Measurements from ENCODE around the gene PSMA5.
"Not testable (repeated sequence)": the region's sequence is repeated elsewhere in the genome, so short reads cannot be mapped to it uniquely, and the experiment has no call there.

Gene PSMA5

DNA sequence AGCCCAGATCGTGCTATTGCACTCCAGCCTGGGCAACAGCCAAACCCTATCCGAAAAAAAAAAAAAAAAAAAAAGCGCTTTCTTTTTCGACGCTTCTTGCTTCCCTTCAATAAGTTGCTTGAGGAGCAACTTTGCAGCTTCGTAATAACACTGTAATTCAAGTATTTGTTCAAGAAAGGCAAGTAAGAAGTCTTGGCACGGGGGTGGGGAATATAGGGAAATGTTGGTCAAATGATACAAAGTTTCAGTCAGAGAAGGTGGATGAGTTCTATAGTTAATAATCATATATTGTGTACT lies 871 bp upstream of the PSMA5 start:
- DNase-seq = no peak

- DNase-seq = peak; percentile 63
These were observed 612 bp downstream of the PSMA5 start for GRCh38 chr1:109425391-109426280.

DNA sequence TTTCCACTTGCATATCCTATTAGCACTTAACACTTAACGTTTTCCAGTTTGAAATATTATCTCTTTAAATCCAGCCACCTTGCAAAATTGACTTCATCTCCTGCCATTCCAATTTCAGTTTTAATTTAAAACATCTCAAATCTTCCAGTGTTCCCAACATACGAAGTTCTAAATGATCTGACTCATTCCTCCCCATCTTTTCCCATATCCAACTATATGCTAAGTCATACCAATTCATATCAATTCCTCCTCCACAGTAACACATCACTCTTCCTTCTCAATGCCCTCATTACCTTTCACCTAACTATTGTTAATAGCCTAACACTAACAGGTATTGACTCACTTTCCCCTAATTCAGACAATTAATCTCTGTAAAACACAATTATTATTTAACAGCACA lies 2.8 kb downstream of the PSMA5 start:
- DNase-seq = no peak

DNA sequence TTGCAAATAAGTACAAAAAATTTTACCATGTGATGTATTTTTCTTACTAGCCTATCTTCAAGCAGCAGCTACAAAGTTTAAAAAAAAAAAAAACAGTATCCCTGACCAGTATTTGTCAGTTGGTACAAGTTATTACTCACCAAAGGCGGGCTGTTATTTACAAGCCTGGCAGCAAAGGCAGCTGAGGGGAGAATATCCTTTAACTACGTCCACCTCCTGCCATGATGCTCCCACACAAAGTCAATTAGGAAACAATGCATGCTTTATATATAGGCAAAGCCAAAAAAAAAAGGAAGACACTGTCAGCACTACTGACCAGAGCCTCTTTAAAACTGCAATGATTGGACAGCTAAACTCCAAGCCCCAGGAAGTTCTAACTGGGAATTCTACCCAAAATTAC lies 13.7 kb downstream of the PSMA5 start:
- DNase-seq = no peak

DNA sequence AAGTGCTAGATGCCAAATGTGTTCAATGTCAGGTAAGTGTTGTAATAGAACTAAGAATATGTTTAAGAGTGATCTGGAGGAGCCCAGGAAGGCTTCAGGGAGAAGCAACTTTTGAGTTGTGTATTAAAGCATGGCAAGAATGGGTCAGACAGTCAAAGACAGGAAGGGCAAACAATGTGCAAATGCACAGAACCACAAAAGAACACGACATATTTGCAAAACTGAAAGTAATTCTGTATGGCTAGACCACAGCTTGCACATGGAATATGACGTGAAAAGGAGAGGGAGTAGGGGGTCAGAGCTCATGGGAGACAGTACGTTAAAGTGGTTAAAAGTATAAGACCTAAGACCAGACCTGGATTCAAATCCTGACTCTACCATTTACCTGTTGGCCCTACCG lies 21.4 kb downstream of the PSMA5 start:
- DNase-seq = no peak

GRCh38 chr1:109402025-109402424 lies 24.2 kb downstream of the PSMA5 start:
- no peak for DNase-seq

DNA sequence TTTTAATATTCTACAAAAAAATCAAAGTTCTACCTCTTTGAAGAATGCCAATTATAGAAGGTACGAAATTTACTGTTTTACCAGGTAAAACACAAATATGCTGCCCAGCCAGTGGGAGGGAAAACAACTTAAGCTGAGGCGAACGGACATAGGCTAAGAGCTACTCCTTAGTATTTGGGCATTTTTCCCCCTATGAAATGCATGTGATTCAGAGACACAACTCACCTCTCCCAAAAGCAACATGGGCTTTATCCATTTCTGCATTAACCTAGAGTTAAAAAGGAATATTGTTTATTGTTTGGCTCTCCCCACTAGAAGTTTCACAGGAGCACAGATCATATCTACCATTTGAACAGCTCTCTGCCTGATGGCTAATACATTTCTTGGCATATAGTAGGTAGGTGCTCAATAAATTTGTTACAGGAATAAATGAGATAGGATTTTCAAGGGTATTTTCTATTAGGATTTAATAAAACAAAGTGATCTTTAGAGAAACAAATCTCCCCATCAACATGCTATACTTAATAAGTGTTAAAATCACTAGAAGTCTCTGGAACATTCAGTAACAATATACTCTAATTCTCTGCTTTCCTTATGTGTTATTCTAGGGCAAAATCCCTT lies 26.1 kb downstream of the PSMA5 start:
- no peak for DNase-seq

DNA sequence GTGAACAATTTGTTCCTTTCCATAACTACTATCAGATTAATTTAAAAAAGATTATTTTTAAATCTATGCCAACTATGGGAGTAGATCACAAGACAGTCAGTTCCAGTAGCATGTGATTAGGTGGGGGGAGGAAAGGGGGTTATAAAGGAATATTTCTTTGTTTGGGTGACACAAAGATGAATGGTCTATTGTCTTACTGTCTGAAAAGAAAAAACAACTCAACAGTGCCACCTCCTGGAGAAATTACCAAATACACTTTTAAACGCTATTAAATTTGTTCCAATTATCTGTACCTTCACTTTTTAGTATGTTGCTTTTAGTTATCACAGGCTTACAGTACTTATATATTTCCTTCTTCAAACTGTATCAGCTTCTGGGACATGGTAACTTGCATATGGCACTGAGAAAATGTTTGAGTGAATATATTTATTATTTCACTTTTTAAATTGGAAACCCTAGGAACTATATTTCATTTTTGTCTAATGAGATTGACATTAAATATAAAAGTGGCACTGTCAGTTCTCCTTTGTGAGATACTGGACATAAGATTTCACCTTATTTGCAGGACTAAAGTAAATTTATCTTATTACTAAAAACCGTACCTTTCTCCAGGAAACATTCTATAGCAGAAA lies 26.8 kb downstream of the PSMA5 start:
- DNase-seq = peak; percentile 75

GRCh38 chr1:109398343-109399225 lies 27.7 kb downstream of the PSMA5 start:
- DNase-seq = no peak

GRCh38 chr1:109397581-109398342 lies 28.5 kb downstream of the PSMA5 start, which contains the start of gene SORT1:
TSS of gene SORT1 (minus strand) at chr1:109397918. CDS start at chr1:109397892, 26 bp downstream.
- no peak for DNase-seq

- DNase-seq = no peak
These were observed 29.2 kb downstream of the PSMA5 start for GRCh38 chr1:109396871-109397580.

DNA sequence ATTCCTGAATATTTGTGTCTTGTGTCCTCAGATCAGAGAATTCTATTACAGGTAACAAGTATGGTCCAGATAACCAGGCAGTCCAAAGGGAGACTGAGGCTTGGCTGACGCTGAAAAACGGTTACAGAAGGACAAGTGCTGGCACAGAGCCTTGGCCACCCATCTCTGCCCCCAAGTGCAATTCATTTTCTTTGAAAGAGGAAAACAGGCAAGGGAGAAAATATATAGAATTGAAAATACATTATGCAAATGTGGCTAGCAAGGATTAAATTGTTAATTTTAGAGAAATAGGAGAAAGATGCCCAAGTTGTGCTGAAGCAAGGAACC lies 29.8 kb downstream of the PSMA5 start:
- no peak for DNase-seq

- no peak for DNase-seq
These were observed 30.4 kb downstream of the PSMA5 start for GRCh38 chr1:109395602-109396512.

DNA sequence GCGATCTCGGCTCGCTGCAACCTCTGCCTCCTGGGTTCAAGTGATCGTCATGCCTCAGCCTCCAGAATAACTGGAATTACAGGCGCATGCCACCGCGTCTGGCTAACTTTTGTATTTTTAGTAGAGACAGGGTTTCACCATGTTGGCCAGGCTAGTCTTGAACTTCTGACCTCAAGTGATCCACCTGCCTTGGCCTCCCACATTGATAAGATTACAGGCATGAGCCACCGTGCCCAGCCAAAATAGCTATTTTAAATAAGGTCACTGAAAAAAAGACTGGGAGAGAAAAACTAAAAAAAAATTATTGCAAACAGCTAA lies 31.0 kb downstream of the PSMA5 start:
- DNase-seq = not testable (repeated sequence)

DNA sequence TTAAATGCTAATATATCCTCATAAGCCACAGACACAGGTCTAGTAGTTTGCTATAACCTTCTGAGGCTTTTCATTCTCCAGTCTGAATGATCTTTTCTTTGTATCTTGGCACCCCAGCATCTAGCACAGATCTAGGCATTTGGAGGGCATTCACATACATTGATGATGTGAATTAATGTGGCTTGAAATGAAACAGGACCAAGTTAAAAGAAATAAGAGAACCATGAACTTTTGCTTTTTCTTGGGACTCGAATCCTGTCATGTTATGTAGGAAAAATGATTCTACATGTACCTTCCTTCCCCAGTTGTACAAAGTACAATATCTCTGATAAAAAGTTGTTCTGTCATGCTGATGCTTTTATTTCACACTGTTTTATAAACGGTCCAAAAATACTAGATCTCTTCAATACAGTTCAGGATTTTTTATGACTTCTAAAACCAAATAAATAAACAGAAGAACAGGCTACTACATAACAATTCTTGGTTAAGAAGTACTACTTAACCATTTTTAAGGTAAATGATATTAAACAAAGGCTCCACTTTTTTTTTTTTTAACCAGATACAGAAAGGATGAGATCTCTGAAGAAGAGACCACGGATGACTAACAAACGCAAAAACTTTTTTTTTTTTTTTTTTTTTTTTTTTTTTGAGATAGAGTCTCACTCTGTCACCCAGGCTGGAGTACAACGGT lies 31.5 kb downstream of the PSMA5 start:
- no peak for DNase-seq

DNA sequence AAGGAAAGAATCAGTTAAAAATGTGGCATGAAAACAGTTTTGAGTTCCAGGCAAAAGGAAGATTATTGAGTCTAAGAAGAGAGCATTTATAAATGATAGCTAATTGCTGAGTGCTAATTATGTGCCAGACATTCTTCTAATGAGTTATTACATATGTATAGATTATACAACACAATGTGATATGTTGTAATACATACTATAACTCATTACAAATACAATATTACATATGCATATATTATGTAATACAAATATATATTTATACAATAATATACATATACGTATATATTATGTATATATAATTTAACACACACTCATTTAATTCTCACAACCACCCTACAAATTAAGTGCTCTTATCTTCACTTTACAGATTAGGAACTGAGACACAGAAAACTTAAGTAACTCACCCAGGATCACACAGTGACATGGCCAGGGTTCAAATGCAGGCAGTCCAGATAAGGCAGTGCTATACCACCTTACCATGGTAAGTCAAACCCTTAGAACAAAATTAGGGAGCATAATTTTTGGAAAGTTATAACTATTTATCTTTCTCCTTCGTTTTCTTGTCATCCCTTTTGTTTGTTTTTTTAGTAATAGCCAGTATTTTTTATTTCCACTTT lies 32.5 kb downstream of the PSMA5 start:
- DNase-seq = no peak

GRCh38 chr1:109392788-109393616 lies 33.2 kb downstream of the PSMA5 start:
- no peak for DNase-seq

DNA sequence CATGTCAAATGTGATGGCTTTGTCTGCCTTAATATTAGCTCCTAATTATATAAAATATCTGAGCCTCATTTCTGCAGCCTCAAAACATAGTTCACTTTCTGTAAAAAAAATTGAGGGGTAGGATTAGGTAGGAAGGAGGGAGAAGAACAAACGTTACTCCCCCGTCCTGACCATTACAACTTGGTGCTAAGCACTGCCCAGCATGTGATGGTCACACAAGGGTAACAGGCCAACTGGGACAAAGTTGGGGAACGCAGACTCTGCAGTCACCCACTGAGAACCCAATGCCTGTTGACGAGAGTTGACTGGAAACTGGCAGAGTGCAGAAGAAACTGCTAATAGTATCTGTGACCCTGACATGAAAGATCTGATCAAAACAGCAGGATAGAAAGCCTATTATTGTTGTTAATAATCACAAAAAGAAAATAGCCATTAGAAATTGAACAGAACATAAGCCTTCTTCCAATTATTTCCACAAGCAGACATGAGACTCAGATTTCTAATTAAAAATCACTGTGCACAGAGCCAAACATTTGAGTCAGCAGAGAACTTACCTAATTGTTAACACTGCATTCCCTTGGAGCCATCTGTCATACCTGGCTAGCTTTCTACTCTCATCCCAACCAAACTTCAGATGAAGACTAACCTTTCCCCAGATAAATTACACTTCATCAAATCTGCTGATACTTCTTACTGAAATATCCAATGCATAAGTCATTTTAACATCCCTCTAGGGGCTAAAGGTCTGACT lies 34.0 kb downstream of the PSMA5 start:
- no peak for DNase-seq
